NOMO-1 treated with dmso at 0.1 percent for 144 hours (cell line): ENCODE results near the gene EIF4A3.

Experiments
- DNase-seq: peaks from one replicate; lab custom pipeline; 2025; ENCODE audit not compliant: unreplicated experiment; lab: John Stamatoyannopoulos, UW

Gene EIF4A3

GRCh38 chr17:80114758-80115157, 32.2 kb downstream of the EIF4A3 start:
- DNase-seq: no peak

GRCh38 chr17:80113033-80113484, 33.9 kb downstream of the EIF4A3 start:
- no peak for DNase-seq

GRCh38 chr17:80112471-80113032, 34.4 kb downstream of the EIF4A3 start:
- no peak for DNase-seq

GRCh38 chr17:80111702-80112470, 35.0 kb downstream of the EIF4A3 start:
- DNase-seq: no peak

GRCh38 chr17:80110927-80111701, 35.8 kb downstream of the EIF4A3 start:
- DNase-seq: no peak

- no peak for DNase-seq
These were observed 36.5 kb downstream of the EIF4A3 start for GRCh38 chr17:80110447-80110812.

GRCh38 chr17:80109713-80110446, 37.0 kb downstream of the EIF4A3 start:
- DNase-seq: no peak

GRCh38 chr17:80109066-80109660, 37.8 kb downstream of the EIF4A3 start:
- DNase-seq: no peak

- no peak for DNase-seq
These were observed 38.6 kb downstream of the EIF4A3 start for GRCh38 chr17:80108036-80108971.

GRCh38 chr17:80107231-80108021, 39.5 kb downstream of the EIF4A3 start:
- no peak for DNase-seq

- no peak for DNase-seq
These were observed 40.2 kb downstream of the EIF4A3 start for GRCh38 chr17:80106751-80107150.

GRCh38 chr17:80106176-80106575, 40.8 kb downstream of the EIF4A3 start:
- DNase-seq: no peak

- DNase-seq: no peak
These were observed 41.2 kb downstream of the EIF4A3 start for GRCh38 chr17:80105762-80106161.

GRCh38 chr17:80104956-80105375, 42.0 kb downstream of the EIF4A3 start:
- DNase-seq: no peak

- no peak for DNase-seq
These were observed 42.5 kb downstream of the EIF4A3 start for GRCh38 chr17:80104321-80104955.

GRCh38 chr17:80103449-80104085, 43.4 kb downstream of the EIF4A3 start:
- no peak for DNase-seq

- DNase-seq: no peak
These were observed 44.1 kb downstream of the EIF4A3 start for GRCh38 chr17:80102664-80103448.
